HUES64 (cell line): Measurements from ENCODE around the gene PRSS12.

Experiments used
- H3K27ac ChIP-seq: 2 replicates; pipeline ENCODE4 v1.7.0; 2013; ENCODE audit warnings: low read depth, low read length, inconsistent platforms
- H3K27me3 ChIP-seq: 2 replicates; pipeline ENCODE4 v1.6.1; 2013; ENCODE audit warnings: mild to moderate bottlenecking, low read length; ENCODE audit not compliant: insufficient read depth
- H3K36me3 ChIP-seq: 2 replicates; pipeline ENCODE4 v1.6.1; 2013; ENCODE audit warnings: mild to moderate bottlenecking, low read length; ENCODE audit not compliant: insufficient read depth
- H3K4me1 ChIP-seq: 2 replicates; pipeline ENCODE4 v1.6.1; 2013; ENCODE audit warnings: mild to moderate bottlenecking, low read length, moderate library complexity; ENCODE audit not compliant: insufficient read depth
- H3K4me3 ChIP-seq: 2 replicates; pipeline ENCODE4 v1.5.1; 2013; ENCODE audit warnings: mild to moderate bottlenecking, low read length, moderate library complexity
- H3K9ac ChIP-seq: 2 replicates; pipeline ENCODE4 v1.6.1; 2013; ENCODE audit warnings: mild to moderate bottlenecking, low read depth, low read length
- H3K9me3 ChIP-seq: 2 replicates; pipeline ENCODE4 v1.6.1; 2013; ENCODE audit warnings: low read depth, low read length; ENCODE audit not compliant: insufficient read depth
- WGBS: fragments of 150-250, 120-280 bp; methylation state at CpG from one replicate; pipeline ENCODE4 v1.1.7; 2013; ENCODE audit warnings: missing lambda C conversion rate; 5-methylcytosine and 5-hydroxymethylcytosine counted together

The PRSS12 gene

GRCh38 chr4:118254368-118254767 is 98.4 kb downstream of the PRSS12 start:
- Histone ChIP-seq H3K27ac (no peak overlapping the region), H3K4me3 (no peak overlapping the region), H3K9ac (no peak overlapping the region), H3K4me1 (no peaks in the 10 kb centered on the region), H3K27me3 (no peaks in the 10 kb centered on the region), H3K9me3 (peaks cover 6% of the 10 kb centered on the region; the same call in 1 of the 2 replicates), H3K36me3 (no peaks in the 10 kb centered on the region)

DNA sequence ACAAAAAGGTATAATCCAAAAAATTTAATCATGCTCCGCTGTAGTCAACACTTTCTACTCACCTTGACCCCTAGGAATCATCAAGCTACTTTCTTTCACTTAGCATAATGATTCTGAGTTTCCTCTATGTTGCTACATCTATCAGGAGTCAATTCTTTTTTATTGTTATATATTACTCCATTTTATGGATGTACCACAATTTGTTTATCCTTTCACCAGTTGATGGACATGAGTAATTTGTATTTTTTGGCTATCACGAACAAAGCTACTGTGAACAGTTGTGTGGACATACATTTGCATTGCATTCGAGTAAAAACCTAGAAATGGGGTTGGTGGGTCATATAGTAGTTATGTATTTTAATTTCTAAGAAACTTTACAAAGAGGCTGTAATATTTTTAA is 102.9 kb downstream of the PRSS12 start:
- Histone ChIP-seq H3K9me3 (peaks cover 6% of the 10 kb centered on the region; the same call in 1 of the 2 replicates), H3K27me3 (no peaks in the 10 kb centered on the region), H3K4me1 (no peaks in the 10 kb centered on the region), H3K9ac (no peak overlapping the region), H3K4me3 (no peak overlapping the region), H3K36me3 (no peaks in the 10 kb centered on the region), H3K27ac (no peak overlapping the region)
- WGBS = 92% methylated on average over 3 of the region's 3 CpGs

- no peak overlapping the region for H3K27ac ChIP-seq
- no peaks in the 10 kb centered on the region for H3K36me3 ChIP-seq
- H3K4me1 ChIP-seq = no peaks in the 10 kb centered on the region
- no peak overlapping the region for H3K9ac ChIP-seq
- H3K27me3 ChIP-seq = no peaks in the 10 kb centered on the region
- H3K9me3 ChIP-seq = no peaks in the 10 kb centered on the region
- no peak overlapping the region for H3K4me3 ChIP-seq
- WGBS = 93% methylated on average over 2 of the region's 2 CpGs
These were observed 115.3 kb downstream of the PRSS12 start for GRCh38 chr4:118237531-118237930.

DNA sequence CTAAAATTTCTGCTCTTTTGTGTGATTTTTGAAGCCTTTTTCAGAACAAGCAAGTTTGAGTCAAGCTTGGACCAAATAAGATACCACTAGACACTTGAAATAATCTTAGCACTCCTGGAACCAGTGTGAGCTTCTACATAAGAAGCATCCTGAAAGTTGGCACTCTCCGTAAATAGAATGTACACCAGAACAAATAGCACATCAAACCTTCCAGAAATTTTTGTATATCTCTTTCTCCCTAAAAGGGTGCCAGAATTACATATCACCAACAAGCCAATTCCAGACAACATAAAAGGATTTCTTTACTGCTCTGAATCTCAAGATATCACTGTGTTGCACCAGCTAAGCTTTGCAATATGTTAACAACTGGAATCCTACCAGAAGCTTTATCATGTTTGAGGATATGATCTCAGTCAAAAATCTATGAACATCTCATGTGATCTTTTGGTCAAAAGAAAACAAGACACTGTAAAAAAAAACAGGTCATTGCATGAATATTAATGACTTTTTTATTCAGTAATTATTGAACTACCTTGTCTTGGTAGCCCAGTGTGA is 117.2 kb downstream of the PRSS12 start:
- Histone ChIP-seq H3K4me3 (no peak overlapping the region), H3K27me3 (no peaks in the 10 kb centered on the region), H3K9ac (no peak overlapping the region), H3K27ac (no peak overlapping the region), H3K36me3 (no peaks in the 10 kb centered on the region), H3K9me3 (no peaks in the 10 kb centered on the region), H3K4me1 (no peaks in the 10 kb centered on the region)
- 96% methylated on average over 1 of the region's 1 CpG for WGBS
